Urinary bladder (tissue), 4 donors: ENCODE measurements around the gene ALS2CL. TPM values are rescaled to one million over a fixed set of nuclear protein-coding genes. Genes with fewer than 3 reads are reported as not detected.

Source experiments
- DNase-seq: peaks from one replicate; pipeline ENCODE4 v3.0.0-alpha.2; 2015; ENCODE audit errors: extremely low spot score
- H3K27ac ChIP-seq: one replicate; pipeline ENCODE4 v1.5.1; 2013; ENCODE audit warnings: low read depth, mild to moderate bottlenecking, moderate library complexity
- H3K36me3 ChIP-seq: one replicate; pipeline ENCODE4 v1.6.1; 2013; ENCODE audit warnings: mild to moderate bottlenecking, moderate library complexity; ENCODE audit not compliant: insufficient read depth
- H3K4me1 ChIP-seq: one replicate; pipeline ENCODE4 v1.6.1; 2013; ENCODE audit warnings: mild to moderate bottlenecking, moderate library complexity; ENCODE audit not compliant: insufficient read depth
- H3K4me3 ChIP-seq: one replicate; pipeline ENCODE4 v1.5.1; 2013; ENCODE audit warnings: low read depth, low read length
- WGBS: extraction: QIAGEN DNeasy Blood & Tissue Kit; methylation state at CpG from one replicate; pipeline ENCODE4 v1.1.7; 2013; 5-methylcytosine and 5-hydroxymethylcytosine counted together
- polyA plus RNA-seq: library from polyadenylated mRNA; stranded (reverse); fragments of 200-250 nt; gene quantifications from one replicate; pipeline ENCODE4 v1.2.3, GENCODE V29; 2013
- total RNA-seq: library from RNA; depleted of rRNA; stranded (reverse); fragments of >200 nt; gene quantifications from one replicate; pipeline ENCODE4 v1.2.3, GENCODE V29; 2014
- donor health status: healthy with polysubstance abuse.
- donor health status: healthy.

ALS2CL gene
- total and polyA plus RNA-seq, 2 donors = 10.4 to 10.6 TPM

GRCh38 chr3:46721009-46721408 lies 27.5 kb upstream of the ALS2CL start:
- no peaks in the 10 kb centered on the region for H3K4me1 ChIP-seq
- DNase-seq = no peak
- 93% methylated on average over 2 of the region's 2 CpGs for WGBS
- H3K36me3 ChIP-seq = no peaks in the 10 kb centered on the region
- no peak overlapping the region for H3K4me3 ChIP-seq
- H3K27ac ChIP-seq = no peak overlapping the region

DNA sequence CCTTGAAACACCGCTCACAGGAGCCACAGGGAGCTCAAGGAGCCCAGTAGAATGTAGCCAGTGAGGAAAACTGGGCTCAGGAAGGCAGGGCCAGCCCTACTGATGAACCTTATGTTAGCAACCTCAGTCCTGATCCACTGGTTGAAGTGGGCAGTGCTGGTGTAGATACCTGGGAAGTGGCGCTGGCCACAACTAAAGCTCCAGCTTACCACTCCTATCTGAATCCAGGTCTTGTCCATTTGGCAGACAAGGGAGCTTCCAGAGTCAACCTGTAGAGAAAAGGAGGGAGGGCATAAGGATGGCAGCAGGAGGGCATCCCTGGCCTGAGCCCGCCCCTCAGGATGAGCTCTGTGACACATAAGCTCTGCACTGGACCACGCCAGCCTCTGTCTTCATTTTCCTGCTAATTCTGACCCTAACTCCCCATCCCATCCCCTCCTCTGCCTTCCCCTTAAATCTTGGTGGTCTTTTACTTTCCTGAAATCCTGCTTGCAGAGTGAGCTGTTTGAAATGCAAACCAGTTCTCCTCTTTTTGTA lies 26.3 kb upstream of the ALS2CL start:
- 94% methylated on average over 4 of the region's 4 CpGs for WGBS
- no peaks in the 10 kb centered on the region for H3K36me3 ChIP-seq
- no peaks in the 10 kb centered on the region for H3K4me1 ChIP-seq
- no peak overlapping the region for H3K27ac ChIP-seq
- DNase-seq = no peak
- no peak overlapping the region for H3K4me3 ChIP-seq

GRCh38 chr3:46719044-46719565 lies 25.6 kb upstream of the ALS2CL start:
- DNase-seq = no peak
- Histone ChIP-seq H3K4me1 (no peaks in the 10 kb centered on the region), H3K27ac (no peak overlapping the region), H3K4me3 (no peak overlapping the region), H3K36me3 (no peaks in the 10 kb centered on the region)
- WGBS = 89% methylated on average over 2 of the region's 2 CpGs

DNA sequence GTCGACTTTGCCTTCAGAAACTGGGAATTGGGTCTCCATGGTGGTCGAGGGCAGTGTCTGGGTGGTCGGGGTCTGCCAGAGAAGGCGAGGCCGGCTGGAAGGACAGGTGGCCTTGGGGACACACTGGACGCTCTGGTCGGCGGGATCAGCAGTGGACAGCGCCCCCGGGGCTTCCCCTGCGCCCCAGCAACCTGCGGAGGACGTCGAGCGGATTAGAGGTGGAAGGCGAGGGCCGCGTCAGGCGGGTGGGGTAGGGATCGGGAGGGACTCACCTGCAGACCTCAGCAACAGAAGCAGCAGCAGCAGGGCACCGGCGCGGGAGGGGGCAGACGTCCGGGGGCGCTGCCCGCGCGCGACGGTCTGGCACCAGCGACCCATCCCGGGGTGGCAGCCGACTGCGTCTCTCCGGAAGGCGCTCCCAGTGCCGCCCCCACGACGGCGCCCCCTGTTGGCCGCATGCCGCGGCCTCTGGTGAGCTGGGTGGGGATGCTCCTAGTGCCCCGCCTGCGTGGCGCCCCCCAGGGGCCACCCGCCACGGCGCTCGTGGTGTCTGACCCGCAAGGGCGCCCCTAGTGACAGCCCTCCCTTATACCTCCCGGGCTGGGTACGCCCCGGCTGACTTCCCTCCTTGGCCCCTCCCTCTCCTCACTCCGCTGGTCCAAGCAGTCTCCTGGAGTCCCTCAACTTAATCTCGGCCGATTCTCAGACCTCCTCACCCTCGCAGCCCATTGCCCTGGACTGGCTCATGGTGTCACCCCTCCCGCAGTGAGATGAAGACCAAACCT lies 24.2 kb upstream of the ALS2CL start, which contains the start of gene PRSS50:
PRSS50 (minus strand) TSS at position 423 of the 785 bp plus-strand sequence; CDS start at position 378, 45 bp downstream.
- Histone ChIP-seq H3K27ac (no peak within 1 kb of the TSS), H3K4me3 (no peak within 1 kb of the TSS), H3K4me1 (no peaks in the 10 kb centered on the region), H3K36me3 (no peaks in the 10 kb centered on the region)
- WGBS = 43% methylated on average over 61 of the region's 61 CpGs
- no peak for DNase-seq

GRCh38 chr3:46716461-46717441 lies 23.3 kb upstream of the ALS2CL start:
- WGBS = 93% methylated on average over 19 of the region's 19 CpGs
- no peaks in the 10 kb centered on the region for H3K4me1 ChIP-seq
- no peak overlapping the region for H3K27ac ChIP-seq
- H3K36me3 ChIP-seq = no peaks in the 10 kb centered on the region
- H3K4me3 ChIP-seq = no peak overlapping the region
- DNase-seq = no peak

GRCh38 chr3:46715507-46716175 lies 22.2 kb upstream of the ALS2CL start:
- H3K4me3 ChIP-seq = no peak overlapping the region
- no peaks in the 10 kb centered on the region for H3K36me3 ChIP-seq
- no peak overlapping the region for H3K27ac ChIP-seq
- WGBS = 89% methylated on average over 11 of the region's 11 CpGs
- no peak for DNase-seq
- no peaks in the 10 kb centered on the region for H3K4me1 ChIP-seq

DNA sequence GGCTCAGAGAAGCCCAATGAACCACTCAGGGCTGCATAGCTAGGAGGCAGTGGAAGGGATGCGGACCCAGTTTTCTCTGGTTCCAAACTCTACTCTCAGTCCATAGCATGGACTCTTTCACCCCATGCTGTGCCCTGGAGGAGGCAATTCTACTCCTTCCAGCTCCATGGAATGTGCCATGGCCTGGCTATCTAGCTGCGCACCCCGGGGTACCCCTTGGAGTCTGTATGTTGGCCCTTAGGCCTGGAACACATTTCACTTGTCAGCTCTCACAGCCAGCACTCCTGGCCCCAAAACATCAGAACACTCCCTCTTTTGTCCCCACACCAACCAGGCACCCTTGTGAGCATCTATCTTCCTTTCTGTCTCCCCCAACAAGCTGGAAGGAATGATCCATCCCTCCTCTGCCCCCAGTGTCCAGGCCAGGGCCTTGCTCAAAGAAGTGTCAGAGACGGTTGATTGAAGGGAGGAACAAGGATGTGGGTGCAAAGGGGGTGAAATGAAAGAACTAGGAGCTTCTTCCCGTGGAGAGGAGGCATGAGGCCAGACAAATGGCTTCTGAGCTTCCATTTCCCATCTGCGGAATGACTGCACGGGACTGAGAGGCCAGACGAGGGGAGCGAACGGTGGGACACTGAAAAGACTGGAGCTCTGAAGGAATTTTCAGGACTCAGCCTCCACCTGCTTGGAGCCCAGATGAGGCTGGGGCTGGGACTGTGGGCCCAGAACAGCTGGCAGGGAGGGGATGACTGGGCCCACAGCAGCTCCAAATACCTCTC lies 21.4 kb upstream of the ALS2CL start:
- 85% methylated on average over 10 of the region's 10 CpGs for WGBS
- DNase-seq = no peak
- H3K4me1 ChIP-seq = no peaks in the 10 kb centered on the region
- no peaks in the 10 kb centered on the region for H3K36me3 ChIP-seq
- no peak overlapping the region for H3K27ac ChIP-seq
- H3K4me3 ChIP-seq = no peak overlapping the region

GRCh38 chr3:46713898-46714552 lies 20.5 kb upstream of the ALS2CL start:
- 91% methylated on average over 22 of the region's 22 CpGs for WGBS
- no peak overlapping the region for H3K4me3 ChIP-seq
- DNase-seq = no peak
- no peaks in the 10 kb centered on the region for H3K4me1 ChIP-seq
- H3K36me3 ChIP-seq = no peaks in the 10 kb centered on the region
- H3K27ac ChIP-seq = no peak overlapping the region

DNA sequence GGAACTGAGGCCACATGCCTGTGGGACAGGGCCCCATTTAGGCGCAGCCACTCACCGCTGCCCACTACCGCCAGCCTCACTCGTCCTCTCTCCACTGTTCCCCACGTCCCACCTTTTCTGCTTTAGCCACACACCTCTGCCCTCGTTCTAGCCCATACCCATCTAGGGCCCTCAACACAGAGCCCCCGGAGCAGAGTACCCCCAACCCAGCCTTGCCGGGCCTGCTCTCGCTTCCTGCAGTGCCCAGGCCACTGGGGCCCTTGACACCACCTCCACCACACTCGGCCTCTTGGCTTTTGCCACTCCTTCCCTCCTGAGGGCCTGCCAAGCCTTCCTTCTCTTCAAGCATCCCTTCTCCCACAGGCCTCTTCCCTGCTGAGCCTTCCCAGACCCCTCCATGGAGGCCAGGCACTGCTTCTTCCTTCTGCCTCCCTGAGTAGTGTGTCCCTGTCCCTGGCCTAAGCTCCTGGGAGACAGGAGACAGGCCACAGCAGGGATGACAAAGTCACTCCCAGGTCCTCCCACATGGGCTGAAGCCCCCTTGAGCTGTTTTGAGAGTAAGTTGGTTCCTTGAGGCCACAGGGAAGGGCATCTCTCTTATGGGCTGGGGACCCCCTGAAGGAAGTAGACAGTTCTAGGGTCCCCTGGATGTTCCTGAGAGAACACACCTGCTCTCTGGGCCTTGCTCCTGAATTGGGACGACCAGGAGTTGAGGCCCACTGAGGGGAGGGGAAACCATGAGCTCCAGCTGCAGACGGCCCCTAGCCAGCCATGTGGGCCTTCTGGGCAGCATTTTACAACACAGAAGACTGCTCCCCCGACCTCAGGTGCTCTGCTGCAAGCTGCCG lies 19.8 kb upstream of the ALS2CL start:
- no peaks in the 10 kb centered on the region for H3K36me3 ChIP-seq
- DNase-seq = no peak
- H3K27ac ChIP-seq = no peak overlapping the region
- WGBS = 84% methylated on average over 14 of the region's 14 CpGs
- no peaks in the 10 kb centered on the region for H3K4me1 ChIP-seq
- H3K4me3 ChIP-seq = no peak overlapping the region

- DNase-seq = no peak
- H3K36me3 ChIP-seq = no peaks in the 10 kb centered on the region
- no peak overlapping the region for H3K27ac ChIP-seq
- H3K4me1 ChIP-seq = no peaks in the 10 kb centered on the region
- 87% methylated on average over 13 of the region's 13 CpGs for WGBS
- no peak overlapping the region for H3K4me3 ChIP-seq
Observed at GRCh38 chr3:46712191-46713049, 18.9 kb upstream of the ALS2CL start.

- Histone ChIP-seq H3K27ac (no peak overlapping the region), H3K36me3 (no peaks in the 10 kb centered on the region), H3K4me1 (no peaks in the 10 kb centered on the region), H3K4me3 (no peak overlapping the region)
- WGBS = 78% methylated on average over 7 of the region's 7 CpGs
- no peak for DNase-seq
Observed at GRCh38 chr3:46711760-46712159, 18.3 kb upstream of the ALS2CL start.
